ENCODE measurements around the gene ASPM.
"Not testable (repeated sequence)": the region's sequence is repeated elsewhere in the genome, so short reads cannot be mapped to it uniquely, and the experiment has no call there.

The ASPM gene

GRCh38 chr1:197103300-197103699 lies 43.2 kb downstream of the ASPM start:
- no peak for TF ChIP-seq CTCF (IDR thresholded peaks at IDR 0.05)
- H3K4me3 ChIP-seq: no peak overlapping the region
- DNase-seq (ENCODE audit: low spot score): no peak
- no peak overlapping the region for H3K27ac ChIP-seq

- no peak for TF ChIP-seq CTCF (IDR thresholded peaks at IDR 0.05)
- Histone ChIP-seq H3K4me3 (no peak overlapping the region), H3K27ac (no peak overlapping the region)
- no peak for DNase-seq (ENCODE audit: low spot score)
These were observed 44.5 kb downstream of the ASPM start for GRCh38 chr1:197101978-197102377.

GRCh38 chr1:197100677-197101076 lies 45.8 kb downstream of the ASPM start:
- Histone ChIP-seq H3K4me3 (no peak overlapping the region), H3K27ac (no peak overlapping the region)
- TF ChIP-seq CTCF (IDR thresholded peaks at IDR 0.05): no peak
- DNase-seq (ENCODE audit: low spot score): no peak

- Histone ChIP-seq H3K27ac (no peak overlapping the region), H3K4me3 (no peak overlapping the region)
- no peak for TF ChIP-seq CTCF (IDR thresholded peaks at IDR 0.05)
- DNase-seq (ENCODE audit: low spot score): no peak
These were observed 47.0 kb downstream of the ASPM start for GRCh38 chr1:197099444-197099843.

GRCh38 chr1:197096971-197097370 lies 49.5 kb downstream of the ASPM start:
- not testable (repeated sequence) for H3K27ac ChIP-seq; H3K4me3 ChIP-seq; DNase-seq (ENCODE audit: low spot score)

- TF ChIP-seq CTCF (IDR thresholded peaks at IDR 0.05): no peak
- no peak for DNase-seq (ENCODE audit: low spot score)
- Histone ChIP-seq H3K4me3 (no peak overlapping the region), H3K27ac (no peak overlapping the region)
These were observed 50.3 kb downstream of the ASPM start for GRCh38 chr1:197096137-197096536.

GRCh38 chr1:197093226-197093885 lies 53.1 kb downstream of the ASPM start:
- no peak for TF ChIP-seq CTCF (IDR thresholded peaks at IDR 0.05)
- no peak for DNase-seq (ENCODE audit: low spot score)
- Histone ChIP-seq H3K27ac (no peak overlapping the region), H3K4me3 (no peak overlapping the region)
